HT1080 (cell line): ENCODE data around the gene EPB41L1. TPM values are rescaled to one million over a fixed set of nuclear protein-coding genes. Genes with fewer than 3 reads are reported as not detected.

Experiments
- DNase-seq: peaks from one replicate; pipeline ENCODE4 v3.0.0-alpha.2; 2015; ENCODE audit warnings: low read depth
- total RNA-seq: library from RNA; depleted of rRNA; stranded (reverse); fragments of >200 nt; shearing (Covaris generic); gene quantifications from 2 replicates; pipeline ENCODE4 v1.2.3, GENCODE V29; 2014

The EPB41L1 gene
- total RNA-seq, 1 experiment from 2014 or later: 31.3 TPM

- DNase-seq: peak; percentile 70
Measured at GRCh38 chr20:36153736-36154699, 522 bp upstream of the EPB41L1 start.

DNA sequence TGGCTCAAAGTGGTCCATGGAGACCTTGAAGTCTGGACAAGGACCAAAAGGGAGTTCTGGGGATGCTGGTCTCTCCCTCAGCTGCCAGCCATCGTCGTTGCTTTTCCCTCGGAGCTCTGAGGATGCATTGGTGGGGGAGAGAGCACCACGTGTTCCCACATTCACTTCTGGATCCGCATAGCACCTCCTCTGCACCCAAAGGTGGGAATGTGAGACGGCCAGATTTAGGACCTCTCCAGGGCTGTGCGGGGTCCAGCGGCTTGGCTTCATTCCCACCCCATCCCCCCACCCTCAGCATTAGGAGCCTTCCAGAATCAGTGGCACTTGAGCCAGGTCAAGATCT lies 1.1 kb downstream of the EPB41L1 start:
- DNase-seq: no peak

GRCh38 chr20:36155991-36156390 lies 1.5 kb downstream of the EPB41L1 start:
- DNase-seq: no peak

GRCh38 chr20:36157610-36158009 lies 3.1 kb downstream of the EPB41L1 start:
- no peak for DNase-seq

GRCh38 chr20:36158160-36158741 lies 3.7 kb downstream of the EPB41L1 start:
- DNase-seq: no peak

- no peak for DNase-seq
Measured at GRCh38 chr20:36159833-36160232, 5.3 kb downstream of the EPB41L1 start.

DNA sequence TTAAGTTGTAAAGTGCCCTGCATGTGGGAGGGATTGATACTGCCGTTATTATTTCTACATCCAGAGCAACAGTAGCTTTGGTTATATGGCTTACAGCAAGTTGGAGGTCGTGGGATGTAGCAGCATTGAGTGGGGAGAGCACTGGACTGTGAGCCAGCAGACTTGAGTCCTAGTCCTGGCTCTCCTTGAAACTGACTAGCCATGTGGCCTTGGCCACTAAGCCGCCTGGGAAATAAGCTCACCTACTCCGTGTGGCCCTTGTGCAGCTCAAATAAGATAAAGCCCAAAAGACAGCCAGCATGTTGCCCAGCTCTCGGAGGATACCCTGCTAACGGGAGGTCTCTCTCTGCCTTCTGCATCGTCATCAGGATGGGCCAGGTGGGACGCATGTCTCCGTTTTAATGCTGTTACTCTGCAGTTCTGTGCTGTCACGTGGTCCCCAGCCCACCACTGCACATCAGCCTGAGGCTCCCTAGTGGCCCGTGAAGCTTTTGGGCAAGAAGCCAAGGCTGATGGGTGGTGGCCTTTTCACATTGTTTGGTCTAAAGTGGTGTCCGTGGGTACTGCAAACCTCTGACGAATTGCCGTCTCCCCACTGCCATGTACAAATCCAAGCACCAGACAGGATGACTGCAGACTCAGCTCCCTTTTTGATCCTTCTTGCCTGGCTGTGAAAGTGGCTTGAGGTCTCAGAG lies 7.9 kb downstream of the EPB41L1 start:
- no peak for DNase-seq

DNA sequence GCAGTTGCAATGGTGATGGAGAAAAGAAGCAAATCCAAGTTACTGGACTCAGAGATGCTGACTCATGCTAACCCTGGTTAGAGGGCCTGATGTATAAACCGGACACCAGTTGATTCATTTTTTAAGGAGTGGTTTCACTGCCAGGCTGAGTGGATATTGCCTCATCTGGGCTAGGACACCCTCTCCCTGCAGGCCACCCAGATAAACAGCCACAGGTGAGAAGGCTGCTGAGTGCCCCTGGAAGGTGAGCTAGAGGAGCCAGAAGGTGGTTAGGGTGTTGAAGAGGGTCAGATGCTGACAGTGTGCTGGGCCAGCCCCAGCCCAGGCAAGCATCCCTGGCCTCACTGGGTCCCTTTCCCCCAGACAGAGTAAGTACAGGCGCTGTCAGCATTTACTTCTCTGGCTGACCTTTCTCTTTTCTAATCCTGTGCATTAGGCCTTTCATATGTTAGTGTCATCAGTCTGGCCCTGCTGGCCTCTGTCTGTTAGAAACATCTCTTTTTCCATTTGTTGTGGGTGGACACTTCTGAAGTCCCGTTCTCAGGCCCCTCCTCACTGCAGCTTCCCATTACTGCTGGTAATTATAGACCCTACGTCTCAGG lies 13.5 kb downstream of the EPB41L1 start:
- DNase-seq: peak; percentile 85

DNA sequence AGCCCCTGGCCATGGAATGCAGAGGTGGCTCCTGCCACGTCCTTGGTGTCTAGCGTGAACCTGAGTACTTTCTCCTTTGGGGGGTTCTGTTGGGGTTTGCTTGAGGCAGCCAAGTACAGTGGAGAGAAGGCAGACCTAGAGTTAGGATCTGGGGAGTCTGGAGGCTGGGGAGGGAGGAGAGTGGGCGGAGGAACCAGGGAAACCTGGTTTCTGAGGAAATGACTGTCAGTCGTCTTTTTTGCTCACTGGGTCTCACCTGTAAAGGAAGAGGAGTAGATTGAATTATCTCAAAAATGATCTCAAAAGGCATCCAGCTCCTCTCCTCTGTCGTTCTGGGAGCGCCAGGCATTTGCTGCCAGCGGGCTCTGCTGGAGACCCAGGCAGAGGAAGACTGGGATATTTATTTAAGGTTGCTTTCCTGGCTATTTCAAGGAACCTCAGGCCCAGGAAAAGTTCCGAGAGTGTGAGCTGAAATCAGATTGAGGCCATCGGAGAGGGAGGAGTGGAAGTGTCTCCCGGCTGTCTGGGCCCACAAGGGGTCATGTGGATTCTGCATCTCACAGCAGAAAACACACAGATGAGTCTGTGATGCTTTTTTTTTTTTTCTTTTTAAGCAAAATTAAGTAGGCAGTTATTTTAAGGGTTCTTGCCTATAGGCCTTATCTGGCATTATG lies 16.1 kb downstream of the EPB41L1 start:
- DNase-seq: no peak

DNA sequence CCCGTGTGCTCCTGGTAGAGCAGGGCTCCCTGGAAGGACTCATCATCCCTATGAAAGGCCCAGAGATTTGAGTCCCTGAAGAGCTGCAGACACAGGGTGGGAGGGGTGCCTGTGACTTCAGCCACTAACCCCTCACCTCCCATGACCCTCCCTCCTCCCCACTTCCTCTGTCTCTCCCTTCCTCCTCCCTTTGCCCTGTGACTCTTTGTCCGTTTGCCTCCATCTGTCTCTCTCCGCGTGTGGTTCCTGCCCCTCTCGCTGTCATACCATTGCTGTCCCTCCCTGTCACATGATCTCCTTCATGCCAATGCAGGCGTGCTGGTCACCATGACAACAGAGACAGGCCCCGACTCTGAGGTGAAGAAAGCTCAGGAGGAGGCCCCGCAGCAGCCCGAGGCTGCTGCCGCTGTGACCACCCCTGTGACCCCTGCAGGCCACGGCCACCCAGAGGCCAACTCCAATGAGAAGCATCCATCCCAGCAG lies 19.0 kb downstream of the EPB41L1 start:
- no peak for DNase-seq

GRCh38 chr20:36175016-36175415 lies 20.5 kb downstream of the EPB41L1 start:
- DNase-seq: peak; percentile 53

DNA sequence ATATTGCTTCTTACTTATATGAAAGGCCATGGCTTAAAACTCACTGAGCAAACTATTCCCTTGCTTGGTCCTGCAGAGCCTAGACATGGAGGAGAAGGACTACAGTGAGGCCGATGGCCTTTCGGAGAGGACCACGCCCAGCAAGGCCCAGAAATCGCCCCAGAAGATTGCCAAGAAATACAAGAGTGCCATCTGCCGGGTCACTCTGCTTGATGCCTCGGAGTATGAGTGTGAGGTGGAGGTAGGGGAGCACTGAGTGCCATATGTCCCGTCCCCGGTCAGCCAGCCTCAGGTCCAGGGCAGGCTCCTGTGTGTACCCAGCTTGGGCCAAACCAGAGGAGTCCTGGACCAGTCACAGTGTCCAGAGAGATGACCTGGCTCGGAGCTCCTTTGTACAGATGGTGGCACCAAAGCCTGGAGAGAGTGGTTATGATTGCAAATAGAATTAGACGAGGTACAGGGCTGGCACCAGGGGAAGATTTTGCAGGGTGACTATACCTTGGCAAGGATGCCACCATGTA lies 21.0 kb downstream of the EPB41L1 start:
- no peak for DNase-seq

DNA sequence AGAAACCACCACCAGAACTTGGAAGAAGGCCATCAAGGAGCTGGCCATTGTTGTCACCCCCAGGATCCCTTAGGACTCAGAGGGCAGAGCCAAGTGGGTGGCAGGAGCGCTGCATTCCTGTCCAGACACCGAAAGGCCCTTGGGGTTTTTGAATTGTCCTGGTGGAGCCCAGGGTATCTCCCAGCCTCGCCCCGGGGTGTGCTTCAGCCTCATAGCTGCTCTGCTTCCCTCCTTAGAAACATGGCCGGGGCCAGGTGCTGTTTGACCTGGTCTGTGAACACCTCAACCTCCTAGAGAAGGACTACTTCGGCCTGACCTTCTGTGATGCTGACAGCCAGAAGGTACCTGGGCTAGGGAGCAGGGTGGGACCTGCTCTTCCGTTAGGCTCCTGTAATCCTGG lies 23.2 kb downstream of the EPB41L1 start:
- no peak for DNase-seq

- no peak for DNase-seq
Measured at GRCh38 chr20:36179170-36179945, 24.8 kb downstream of the EPB41L1 start.

DNA sequence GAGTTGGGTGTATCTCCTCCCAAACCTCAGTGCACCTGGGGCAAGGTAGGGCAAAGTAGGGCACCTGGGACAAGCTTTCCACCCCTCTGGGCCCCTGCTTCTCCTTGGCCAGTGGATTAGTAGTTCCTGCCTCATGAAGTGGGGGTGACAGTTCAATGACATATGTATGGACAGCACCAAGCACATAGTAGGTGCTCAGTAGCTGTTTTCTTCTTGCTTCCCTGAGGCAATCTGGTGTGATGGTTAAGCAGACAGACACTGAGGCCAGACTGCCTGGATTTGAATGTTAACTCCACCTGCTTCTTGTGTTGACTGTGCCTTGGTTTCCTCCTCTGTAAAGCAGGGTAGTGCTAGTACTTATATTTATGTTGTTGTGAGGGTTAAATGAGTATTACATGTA lies 25.8 kb downstream of the EPB41L1 start:
- no peak for DNase-seq

- peak; percentile 63 for DNase-seq
Measured at GRCh38 chr20:36181934-36182603, 27.5 kb downstream of the EPB41L1 start.

DNA sequence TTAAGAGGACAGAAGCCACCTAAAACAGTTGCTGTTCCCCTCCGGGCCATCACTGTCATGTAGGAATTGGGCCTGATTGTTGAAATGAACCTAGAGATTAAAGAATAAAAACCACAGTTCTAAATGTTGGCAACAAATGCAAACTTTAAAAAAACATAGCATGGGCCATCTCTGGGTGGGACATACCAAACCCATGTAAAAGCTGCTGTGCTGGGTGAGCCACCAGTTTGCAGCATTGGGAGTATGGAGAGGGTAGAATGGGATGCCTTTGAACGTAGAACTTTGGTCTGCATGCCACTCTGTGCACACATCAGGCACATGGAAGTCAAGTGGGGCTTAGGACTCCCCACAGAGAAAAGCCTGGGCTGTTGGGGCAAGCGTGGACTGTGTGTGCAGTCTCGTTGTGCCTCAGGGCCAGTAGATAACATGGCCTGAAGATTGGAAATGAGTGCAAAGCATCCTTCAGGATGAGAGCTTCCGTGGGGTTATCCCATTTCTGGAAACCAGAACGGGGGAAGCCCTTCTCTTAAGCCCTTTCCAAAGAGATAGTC lies 28.1 kb downstream of the EPB41L1 start:
- no peak for DNase-seq

- DNase-seq: no peak
Measured at GRCh38 chr20:36183155-36183944, 28.8 kb downstream of the EPB41L1 start.
